DND-41 (cell line): ENCODE measurements around the gene USP9X.
"Not testable (repeated sequence)": the region's sequence is repeated elsewhere in the genome, so short reads cannot be mapped to it uniquely, and the experiment has no call there.

Source experiments
- EZH2 ChIP-seq: IDR thresholded peaks from 3 replicates; pipeline ENCODE4 v1.6.1; 2012; ENCODE audit warnings: borderline replicate concordance, low read depth, mild to moderate bottlenecking, moderate library complexity, low read length, inconsistent platforms; ENCODE audit not compliant: severe bottlenecking
- TF ChIP-seq, protein P1 (sequence below): IDR thresholded peaks from 2 replicates; pipeline ENCODE4 v1.5.1; 2012; ENCODE audit warnings: borderline replicate concordance, low read length, moderate library complexity, mild to moderate bottlenecking; ENCODE audit not compliant: poor library complexity, severe bottlenecking; ENCODE audit errors: extremely low read depth

DNA sequence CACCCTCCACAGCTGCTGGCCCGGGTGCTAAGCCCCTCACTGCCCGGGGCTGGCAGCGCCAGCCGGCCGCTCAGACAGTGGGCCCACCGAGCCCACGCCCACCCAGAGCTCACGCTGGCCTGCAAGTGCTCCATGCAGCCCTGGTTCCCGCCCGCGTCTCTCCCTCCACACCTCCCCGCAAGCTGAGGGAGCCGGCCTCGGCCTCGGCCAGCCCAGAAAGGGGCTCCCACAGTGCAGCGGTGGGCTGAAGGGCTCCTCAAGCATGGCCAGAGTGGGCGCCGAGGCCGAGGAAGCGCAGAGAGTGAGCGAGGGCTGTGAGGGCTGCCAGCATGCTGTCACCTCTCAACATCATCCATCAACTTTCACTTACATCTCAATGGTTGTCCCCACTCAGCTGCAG is 200.7 kb downstream of the USP9X start:
- TF ChIP-seq, protein P1, sequence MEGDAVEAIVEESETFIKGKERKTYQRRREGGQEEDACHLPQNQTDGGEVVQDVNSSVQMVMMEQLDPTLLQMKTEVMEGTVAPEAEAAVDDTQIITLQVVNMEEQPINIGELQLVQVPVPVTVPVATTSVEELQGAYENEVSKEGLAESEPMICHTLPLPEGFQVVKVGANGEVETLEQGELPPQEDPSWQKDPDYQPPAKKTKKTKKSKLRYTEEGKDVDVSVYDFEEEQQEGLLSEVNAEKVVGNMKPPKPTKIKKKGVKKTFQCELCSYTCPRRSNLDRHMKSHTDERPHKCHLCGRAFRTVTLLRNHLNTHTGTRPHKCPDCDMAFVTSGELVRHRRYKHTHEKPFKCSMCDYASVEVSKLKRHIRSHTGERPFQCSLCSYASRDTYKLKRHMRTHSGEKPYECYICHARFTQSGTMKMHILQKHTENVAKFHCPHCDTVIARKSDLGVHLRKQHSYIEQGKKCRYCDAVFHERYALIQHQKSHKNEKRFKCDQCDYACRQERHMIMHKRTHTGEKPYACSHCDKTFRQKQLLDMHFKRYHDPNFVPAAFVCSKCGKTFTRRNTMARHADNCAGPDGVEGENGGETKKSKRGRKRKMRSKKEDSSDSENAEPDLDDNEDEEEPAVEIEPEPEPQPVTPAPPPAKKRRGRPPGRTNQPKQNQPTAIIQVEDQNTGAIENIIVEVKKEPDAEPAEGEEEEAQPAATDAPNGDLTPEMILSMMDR, result not testable (repeated sequence)
- not testable (repeated sequence) for TF ChIP-seq EZH2
